Fibroblast of pulmonary artery (primary cell): ENCODE measurements around the gene GPR173.

Experiments used
- DNase-seq: peaks from one replicate; pipeline ENCODE4 v3.0.0-alpha.2; 2010; ENCODE audit warnings: low read depth
- H3K4me3 ChIP-seq: replicated peaks from 2 replicates; pipeline ENCODE4 v1.5.1; 2011; ENCODE audit warnings: low read depth, mild to moderate bottlenecking, control low read depth, low read length, moderate library complexity
- CTCF ChIP-seq: IDR thresholded peaks from 2 replicates; pipeline ENCODE4 v1.5.1; 2011; ENCODE audit warnings: mild to moderate bottlenecking, control low read depth, low read length, inconsistent platforms; ENCODE audit errors: missing control alignments

GPR173 gene

GRCh38 chrX:53036149-53036548 lies 12.4 kb upstream of the GPR173 start:
- H3K4me3 ChIP-seq, result no peak overlapping the region
- no peak for TF ChIP-seq CTCF
- no peak for DNase-seq

- DNase-seq, result no peak
- H3K4me3 ChIP-seq, result no peak overlapping the region
- TF ChIP-seq CTCF, result no peak
These were observed 9.4 kb upstream of the GPR173 start for GRCh38 chrX:53039236-53039635.

GRCh38 chrX:53044995-53045394 lies 3.6 kb upstream of the GPR173 start:
- TF ChIP-seq CTCF, result no peak
- DNase-seq, result no peak
- H3K4me3 ChIP-seq, result no peak overlapping the region

- peak; percentile 16 for DNase-seq
- TF ChIP-seq CTCF, result peak; percentile 27
- no peak overlapping the region for H3K4me3 ChIP-seq
These were observed 1.4 kb upstream of the GPR173 start for GRCh38 chrX:53047228-53047627.

GRCh38 chrX:53049127-53049517 lies 533 bp downstream of the GPR173 start:
- no peak for TF ChIP-seq CTCF
- peak overlapping the region; percentile 65 for H3K4me3 ChIP-seq
- no peak for DNase-seq

GRCh38 chrX:53050841-53051240 lies 2.3 kb downstream of the GPR173 start:
- no peak for TF ChIP-seq CTCF
- DNase-seq, result no peak
- H3K4me3 ChIP-seq, result peak overlapping the region; percentile 12

- H3K4me3 ChIP-seq, result no peak overlapping the region
- no peak for DNase-seq
- no peak for TF ChIP-seq CTCF
These were observed 6.8 kb downstream of the GPR173 start for GRCh38 chrX:53055244-53055849.
